DND-41 (cell line): ENCODE measurements around the gene SLC35G3.

Source experiments
- ATAC-seq: fragments of 200-7000 bp; cut with Tn5 transposase; 3 replicates; pipeline ENCODE4 v1.9.1; 2021; ENCODE audit warnings: low read depth; ENCODE audit not compliant: insufficient read depth
- DNase-seq: peaks from one replicate; pipeline ENCODE4 v3.0.0-alpha.2; 2020
- H2AFZ ChIP-seq: 2 replicates; pipeline ENCODE4 v1.6.0; 2012; ENCODE audit warnings: low read depth, low read length
- H3K27ac ChIP-seq: 2 replicates; pipeline ENCODE4 v1.5.1; 2012; ENCODE audit warnings: low read length, inconsistent platforms
- H3K27me3 ChIP-seq: fragments of 200-600 bp; sonication (generic); 2 replicates; pipeline ENCODE4 v1.6.0; 2012; ENCODE audit warnings: low read length, mild to moderate bottlenecking, inconsistent platforms; ENCODE audit not compliant: insufficient read depth, poor library complexity
- H3K36me3 ChIP-seq: 2 replicates; pipeline ENCODE4 v1.5.1; 2012; ENCODE audit warnings: low read length, inconsistent platforms; ENCODE audit not compliant: insufficient read depth
- H3K4me1 ChIP-seq: 2 replicates; pipeline ENCODE4 v1.5.1; 2012; ENCODE audit warnings: mild to moderate bottlenecking, low read length; ENCODE audit not compliant: insufficient read depth
- H3K4me2 ChIP-seq: 2 replicates; pipeline ENCODE4 v1.6.0; 2012; ENCODE audit warnings: mild to moderate bottlenecking, moderate library complexity, low read length, inconsistent platforms; ENCODE audit not compliant: insufficient read depth
- H3K4me3 ChIP-seq, 2 experiments: fragments of 200-600 bp in 1 of 2; shearing (Covaris generic) in 1 of 2; 2 replicates each; pipeline ENCODE4 v1.5.1; 2012 to 2016; ENCODE audit warnings: inconsistent platforms in 2 of 2, low read length in 2 of 2, mild to moderate bottlenecking in 2 of 2, low read depth in 1 of 2, moderate library complexity in 1 of 2
- H3K79me2 ChIP-seq: 2 replicates; pipeline ENCODE4 v1.6.0; 2012; ENCODE audit warnings: low read length, inconsistent platforms; ENCODE audit not compliant: insufficient read depth
- H3K9ac ChIP-seq: 2 replicates; pipeline ENCODE4 v1.6.0; 2012; ENCODE audit warnings: low read depth, mild to moderate bottlenecking, inconsistent platforms, low read length, moderate library complexity
- H3K9me3 ChIP-seq: 2 replicates; pipeline ENCODE4 v1.5.1; 2012; ENCODE audit warnings: low read length, moderate library complexity, mild to moderate bottlenecking, inconsistent platforms; ENCODE audit not compliant: insufficient read depth, severe bottlenecking
- H4K20me1 ChIP-seq: 2 replicates; pipeline ENCODE4 v1.6.0; 2012; ENCODE audit warnings: low read length; ENCODE audit not compliant: insufficient read depth
- CTCF ChIP-seq: IDR thresholded peaks from 2 replicates; pipeline ENCODE4 v1.5.1; 2012; ENCODE audit warnings: borderline replicate concordance, low read length, moderate library complexity, mild to moderate bottlenecking; ENCODE audit not compliant: poor library complexity, severe bottlenecking; ENCODE audit errors: extremely low read depth
- EZH2 ChIP-seq: IDR thresholded peaks from 3 replicates; pipeline ENCODE4 v1.6.1; 2012; ENCODE audit warnings: borderline replicate concordance, low read depth, mild to moderate bottlenecking, moderate library complexity, low read length, inconsistent platforms; ENCODE audit not compliant: severe bottlenecking

The SLC35G3 gene

DNA sequence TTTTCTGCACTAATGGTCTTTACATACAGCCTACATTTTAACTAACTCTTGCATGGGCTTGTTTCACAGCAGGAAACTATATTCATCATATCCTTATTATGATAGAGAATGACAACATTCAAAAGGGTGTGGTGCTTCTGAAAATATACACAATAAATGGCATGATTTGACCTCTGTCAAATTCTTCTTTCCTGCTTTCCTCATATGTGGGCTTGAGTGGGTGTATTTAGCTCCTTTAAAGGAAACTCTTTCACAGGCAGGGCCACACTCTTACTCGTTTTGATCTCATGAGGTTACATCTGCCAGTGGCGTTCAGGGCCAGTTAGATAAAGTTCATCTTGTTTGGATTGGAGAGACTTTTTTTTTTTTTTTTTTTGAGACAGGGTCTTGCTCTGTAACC lies 6.1 kb downstream of the SLC35G3 start:
- Histone ChIP-seq H3K4me1 (no peaks in the 10 kb centered on the region), H3K27ac (no peak overlapping the region), H3K4me3 (no peak overlapping the region), H3K79me2 (no peaks in the 10 kb centered on the region), H3K9me3 (no peaks in the 10 kb centered on the region), H3K4me2 (no peak overlapping the region), H3K27me3 (peaks cover 3% of the 10 kb centered on the region), H4K20me1 (no peaks in the 10 kb centered on the region), H2AFZ (no peak overlapping the region), H3K9ac (no peak overlapping the region), H3K36me3 (no peaks in the 10 kb centered on the region)
- DNase-seq, result no peak
- no peak for ATAC-seq
- no peak for TF ChIP-seq CTCF
- no peak for TF ChIP-seq EZH2

DNA sequence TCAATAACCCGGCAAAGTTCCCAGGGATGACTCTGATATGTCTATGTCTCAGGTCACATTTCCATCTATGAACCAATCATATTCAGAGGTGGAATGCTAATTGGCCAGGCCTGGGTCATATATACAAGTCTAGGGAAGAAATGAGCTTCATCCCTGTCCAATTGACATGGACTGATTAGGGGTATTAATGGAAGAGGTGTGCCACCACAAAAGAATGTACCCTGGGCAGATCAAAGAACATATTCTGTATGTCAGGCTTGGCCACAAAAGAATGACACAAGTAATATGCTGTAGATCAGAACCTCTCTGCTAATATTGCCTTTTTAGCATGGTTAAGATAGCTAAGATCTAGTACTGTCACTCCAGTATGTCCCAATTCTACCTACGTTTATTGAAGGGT lies 6.7 kb downstream of the SLC35G3 start:
- H3K27ac ChIP-seq, result no peak overlapping the region
- no peak for DNase-seq
- H3K4me1 ChIP-seq, result no peaks in the 10 kb centered on the region
- ATAC-seq, result no peak
- H3K27me3 ChIP-seq, result peaks cover 5% of the 10 kb centered on the region
- H3K4me3 ChIP-seq, result no peak overlapping the region
- TF ChIP-seq EZH2, result no peak
- TF ChIP-seq CTCF, result no peak
- no peaks in the 10 kb centered on the region for H3K79me2 ChIP-seq
- H2AFZ ChIP-seq, result no peak overlapping the region
- H3K9me3 ChIP-seq, result no peaks in the 10 kb centered on the region
- no peak overlapping the region for H3K9ac ChIP-seq
- no peaks in the 10 kb centered on the region for H4K20me1 ChIP-seq
- H3K36me3 ChIP-seq, result no peaks in the 10 kb centered on the region
- H3K4me2 ChIP-seq, result no peak overlapping the region

GRCh38 chr17:35185849-35186248 lies 8.3 kb downstream of the SLC35G3 start:
- H3K9ac ChIP-seq, result no peak overlapping the region
- TF ChIP-seq CTCF, result no peak
- no peak for TF ChIP-seq EZH2
- H3K36me3 ChIP-seq, result no peaks in the 10 kb centered on the region
- ATAC-seq (no peak), DNase-seq (no peak)
- H3K4me1 ChIP-seq, result no peaks in the 10 kb centered on the region
- H4K20me1 ChIP-seq, result no peaks in the 10 kb centered on the region
- no peak overlapping the region for H2AFZ ChIP-seq
- H3K9me3 ChIP-seq, result no peaks in the 10 kb centered on the region
- H3K4me2 ChIP-seq, result no peak overlapping the region
- no peak overlapping the region for H3K27ac ChIP-seq
- no peak overlapping the region for H3K4me3 ChIP-seq
- no peaks in the 10 kb centered on the region for H3K79me2 ChIP-seq
- peaks cover 6% of the 10 kb centered on the region for H3K27me3 ChIP-seq

GRCh38 chr17:35184274-35184673 lies 9.9 kb downstream of the SLC35G3 start:
- H3K27me3 ChIP-seq, result peaks cover 6% of the 10 kb centered on the region
- H2AFZ ChIP-seq, result no peak overlapping the region
- no peak overlapping the region for H3K27ac ChIP-seq
- H3K9ac ChIP-seq, result no peak overlapping the region
- H3K79me2 ChIP-seq, result no peaks in the 10 kb centered on the region
- no peaks in the 10 kb centered on the region for H3K4me1 ChIP-seq
- no peak overlapping the region for H3K4me2 ChIP-seq
- TF ChIP-seq CTCF (peak; percentile 8), EZH2 (no peak)
- no peaks in the 10 kb centered on the region for H3K9me3 ChIP-seq
- H3K4me3 ChIP-seq, result no peak overlapping the region
- ATAC-seq (no peak), DNase-seq (no peak)
- H4K20me1 ChIP-seq, result no peaks in the 10 kb centered on the region
- H3K36me3 ChIP-seq, result no peaks in the 10 kb centered on the region
